Adrenal gland (tissue), 12 donors: ENCODE results near the gene ZNF282. TPM values are rescaled to one million over a fixed set of nuclear protein-coding genes. Genes with fewer than 3 reads are reported as not detected.
A peak's percentile ranks its signal among the peaks of the same experiment; 100 is the strongest.

Experiments
- DNase-seq, 7 donors: peaks; one replicate each; pipeline ENCODE4 v3.0.0-alpha.2; 2019 to 2020
- H3K27ac ChIP-seq, 5 donors: fragments of 200-600 bp; sonication (generic) in 4 of 5; 1 replicate in 3 of 5; 2 replicates in 2 of 5; pipeline versions ENCODE4 v1.5.1 to v1.8.0; 2016 to 2020; ENCODE audit warnings: mild to moderate bottlenecking in 1 of 5
- H3K27me3 ChIP-seq: fragments of 200-600 bp; 2 replicates; pipeline ENCODE4 v1.8.0; 2021
- H3K36me3 ChIP-seq, 2 donors: fragments of 200-600 bp; replicated peaks in 1 of 2; 1 replicate in 1 of 2; 2 replicates in 1 of 2; pipeline versions ENCODE4 v1.5.1 to v1.8.0; 2018 to 2022
- H3K4me1 ChIP-seq, 2 donors: fragments of 200-600 bp; replicated peaks in 1 of 2; 1 replicate in 1 of 2; 2 replicates in 1 of 2; pipeline versions ENCODE4 v1.5.1 to v1.8.0; 2018 to 2021
- H3K4me3 ChIP-seq, 4 donors: fragments of 200-600 bp; sonication (generic) in 3 of 4; one replicate each; pipeline ENCODE4 v1.5.1; 2016 to 2018
- H3K9me3 ChIP-seq, 3 donors: fragments of 200-600 bp; sonication (generic) in 1 of 3; replicated peaks in 1 of 3; 1 replicate in 2 of 3; 2 replicates in 1 of 3; pipeline versions ENCODE4 v1.5.1 to v1.8.0; 2016 to 2021
- POLR2A ChIP-seq, 2 donors: fragments of 450-650 bp; IDR thresholded peaks; one replicate each; pipeline ENCODE4 v1.6.1; 2017; ENCODE audit warnings: antibody characterized with exemption in 2 of 2, mild to moderate bottlenecking in 2 of 2, moderate library complexity in 1 of 2
- WGBS, 4 donors: extraction: QIAGEN DNeasy Blood & Tissue Kit in 2 of 4; methylation state at CpG; one replicate each; pipeline versions ENCODE4 v1.1.5 to v1.1.7; 2013 to 2017; 5-methylcytosine and 5-hydroxymethylcytosine counted together
- intact Hi-C, 2 donors: fragments of 100-400 bp; cut with DNase I; formaldehyde crosslinking; loops; one replicate each; pipeline versions ENCODE4 v1.14.1 to v1.15.0; 2022 to 2023
- polyA plus RNA-seq, 3 donors: library from polyadenylated mRNA; stranded (reverse); fragments of 200-250 nt in 2 of 3; fragments of 350-450 nt in 1 of 3; fragmentation: Illumina TruSeq in 1 of 3; extraction: RNeasy Lipid Tissue Mini Kit (QIAGEN cat#74804) in 1 of 3; gene quantifications; one replicate each; pipeline ENCODE4 v1.2.3, GENCODE V29; 2013 to 2014
- total RNA-seq, 9 donors: library from RNA; depleted of rRNA in 4 of 9; stranded (reverse); fragments of >200 nt in 4 of 9; fragments of 120-200 nt in 1 of 9; fragmentation: NEBNext Ultra II Directional in 1 of 9; extraction: Animal tissue kit (Norgen Biotek cat#: 25700) in 1 of 9; gene quantifications; one replicate each; pipeline versions ENCODE4 v1.1.0 to v1.2.4, GENCODE V29; 2013 to 2023
- TF ChIP-seq, protein P1 (sequence below), 6 experiments: fragments of 450-650 bp in 4 of 6; fragments of 200-600 bp in 2 of 6; sonication (generic) in 1 of 6; IDR thresholded peaks; 1 replicate in 5 of 6; 2 replicates in 1 of 6; pipeline versions ENCODE4 v1.5.1 to v1.8.0; 2016 to 2021; ENCODE audit warnings: antibody characterized with exemption in 6 of 6, mild to moderate bottlenecking in 2 of 6, moderate library complexity in 1 of 6
- donor health status: healthy with polysubstance abuse.
- donor health status: Bipolar disorder and iron deficiency.
- donor health status: DM: yes; HTN: yes; CAD: no.
- donor health status: DM: no; HTN: no; CAD: no.
- donor health status: DM: no; HTN: no; CAD: no.
- donor health status: DM: yes; HTN: yes; CAD: no.

Gene ZNF282
- total and polyA plus RNA-seq, 12 donors: 3.6 to 33.8 (median 16.0) TPM

DNA sequence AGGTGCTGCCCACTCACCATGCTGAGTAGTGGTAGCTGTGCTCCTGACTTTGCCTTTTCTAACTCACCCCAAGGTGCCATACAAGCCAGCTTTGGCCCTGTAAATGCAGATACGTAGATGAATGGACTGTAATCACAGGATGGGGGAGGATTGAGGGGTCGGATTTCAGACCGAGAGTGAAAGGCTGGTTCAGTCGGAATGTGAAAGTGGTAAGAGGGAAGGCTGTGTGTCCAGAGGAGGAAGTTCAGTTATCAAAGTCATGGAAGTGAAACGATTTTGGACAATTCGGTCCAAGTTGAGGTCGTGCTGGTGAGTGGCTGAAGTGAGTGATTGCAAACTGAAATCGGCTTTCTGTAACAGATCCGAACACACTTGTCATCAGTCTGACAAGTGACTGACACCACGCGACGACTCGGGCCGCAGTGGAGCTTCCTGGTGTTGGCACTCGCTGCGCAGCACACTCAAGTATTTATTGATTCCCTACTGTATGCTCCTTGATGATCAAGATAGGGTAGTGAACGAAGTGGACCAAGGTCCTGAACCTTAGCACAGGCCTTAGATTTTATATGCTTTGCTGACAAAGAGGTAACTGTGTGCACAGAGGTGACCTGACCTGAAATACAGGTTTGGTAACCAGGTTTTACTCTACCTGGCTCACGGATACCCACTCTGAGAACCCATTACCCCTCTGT, 10.5 kb downstream of the ZNF282 start:
- Histone ChIP-seq H3K27me3 (no peaks in the 10 kb centered on the region), H3K36me3 (peaks cover 0 to 73% of the 10 kb centered on the region in 2 donors), H3K4me3 (no peak overlapping the region), H3K27ac (no peak overlapping the region), H3K9me3 (no peaks in the 10 kb centered on the region), H3K4me1 (no peaks in the 10 kb centered on the region)
- TF ChIP-seq, protein P1, sequence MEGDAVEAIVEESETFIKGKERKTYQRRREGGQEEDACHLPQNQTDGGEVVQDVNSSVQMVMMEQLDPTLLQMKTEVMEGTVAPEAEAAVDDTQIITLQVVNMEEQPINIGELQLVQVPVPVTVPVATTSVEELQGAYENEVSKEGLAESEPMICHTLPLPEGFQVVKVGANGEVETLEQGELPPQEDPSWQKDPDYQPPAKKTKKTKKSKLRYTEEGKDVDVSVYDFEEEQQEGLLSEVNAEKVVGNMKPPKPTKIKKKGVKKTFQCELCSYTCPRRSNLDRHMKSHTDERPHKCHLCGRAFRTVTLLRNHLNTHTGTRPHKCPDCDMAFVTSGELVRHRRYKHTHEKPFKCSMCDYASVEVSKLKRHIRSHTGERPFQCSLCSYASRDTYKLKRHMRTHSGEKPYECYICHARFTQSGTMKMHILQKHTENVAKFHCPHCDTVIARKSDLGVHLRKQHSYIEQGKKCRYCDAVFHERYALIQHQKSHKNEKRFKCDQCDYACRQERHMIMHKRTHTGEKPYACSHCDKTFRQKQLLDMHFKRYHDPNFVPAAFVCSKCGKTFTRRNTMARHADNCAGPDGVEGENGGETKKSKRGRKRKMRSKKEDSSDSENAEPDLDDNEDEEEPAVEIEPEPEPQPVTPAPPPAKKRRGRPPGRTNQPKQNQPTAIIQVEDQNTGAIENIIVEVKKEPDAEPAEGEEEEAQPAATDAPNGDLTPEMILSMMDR (IDR thresholded peaks at IDR 0.05): no peak
- TF ChIP-seq POLR2A (IDR thresholded peaks at IDR 0.05): no peak
- 85 to 86% (median 85%) methylated on average over 18 of the region's 18 CpGs for WGBS, 4 donors
- intact Hi-C loops: no loop called here
- DNase-seq: no peak

DNA sequence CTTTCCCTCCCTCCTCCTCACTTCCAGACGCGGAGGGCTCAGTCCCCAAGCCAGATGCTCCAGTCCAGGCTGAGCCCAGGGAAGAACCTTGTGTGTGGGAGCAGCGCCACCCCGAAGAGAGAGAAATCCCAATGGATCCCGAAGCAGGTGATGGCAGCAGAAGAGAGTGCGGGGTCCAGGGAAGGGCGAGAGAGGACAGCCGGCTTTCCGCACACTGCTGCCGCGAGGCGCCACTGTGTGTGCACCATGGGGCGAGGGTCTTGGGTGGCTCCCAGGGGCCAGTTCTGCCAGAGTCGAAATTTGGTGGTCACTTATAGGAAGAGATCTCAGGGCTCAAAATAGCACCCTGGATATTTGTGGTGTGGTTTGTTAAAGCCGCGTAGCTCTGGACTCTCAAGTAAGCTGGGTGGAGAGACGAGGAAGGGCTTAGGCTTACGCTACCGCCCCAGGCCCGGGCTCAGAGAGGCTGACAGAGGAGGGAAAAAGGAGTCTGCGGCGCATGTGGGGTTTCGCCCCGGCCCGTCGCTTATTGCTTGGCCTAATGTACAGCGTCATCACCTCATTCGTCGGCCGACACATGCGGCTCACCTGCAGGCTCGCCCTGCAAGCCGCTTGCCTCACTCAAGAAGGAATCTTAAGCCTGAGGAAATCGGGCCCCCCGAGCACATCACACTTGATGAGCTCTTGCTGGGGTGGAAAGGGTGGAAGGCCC, 12.1 kb downstream of the ZNF282 start:
- Histone ChIP-seq H3K27me3 (no peaks in the 10 kb centered on the region), H3K4me3 (no peak overlapping the region), H3K36me3 (peaks cover 0 to 72% of the 10 kb centered on the region in 2 donors), H3K9me3 (no peaks in the 10 kb centered on the region), H3K27ac (no peak overlapping the region), H3K4me1 (no peaks in the 10 kb centered on the region)
- DNase-seq: no peak
- TF ChIP-seq, protein P1 (IDR thresholded peaks at IDR 0.05): no peak
- no peak for TF ChIP-seq POLR2A (IDR thresholded peaks at IDR 0.05)
- intact Hi-C loops: no loop called here
- whole genome bisulfite sequencing, 4 donors: 88 to 93% (median 90%) methylated on average over 27 to 35 of the region's 35 CpGs

DNA sequence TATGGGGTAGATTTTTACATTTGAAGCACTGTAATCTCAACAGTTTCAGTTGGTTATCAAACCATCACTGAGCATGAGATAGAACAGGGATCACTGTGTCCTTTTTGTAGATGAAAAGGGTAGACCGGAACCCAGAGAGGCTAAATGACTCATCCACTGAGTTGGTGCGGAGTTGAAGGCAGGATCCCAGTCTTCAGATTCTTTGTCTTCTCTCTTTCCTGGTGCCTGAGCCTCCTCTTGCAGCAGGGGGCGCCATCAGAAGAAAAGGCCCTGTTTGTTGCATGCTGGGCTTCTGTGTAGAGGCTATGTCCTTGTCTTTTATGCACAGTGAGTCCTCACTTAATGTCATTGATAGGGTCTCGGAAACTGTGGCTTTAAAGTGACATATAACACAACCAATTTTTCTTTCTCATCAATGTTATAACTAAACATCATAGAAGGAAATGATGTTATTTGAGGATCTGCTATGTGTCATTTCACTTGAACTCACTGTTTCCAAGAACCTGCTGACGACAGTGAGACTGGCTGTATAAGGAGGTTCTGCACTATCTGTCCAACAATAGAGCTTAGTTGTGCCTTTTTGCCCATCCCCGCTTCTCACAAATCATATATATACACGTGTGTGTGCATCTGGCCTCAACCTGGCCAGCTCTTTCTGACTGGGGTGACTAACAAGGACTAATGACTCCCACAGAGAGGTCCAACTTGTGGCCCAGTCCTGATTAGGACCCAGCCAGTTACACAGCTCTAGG, 14.3 kb downstream of the ZNF282 start:
- peak overlapping the region in 2 of 5 donors; percentile 12 to 15 for H3K27ac ChIP-seq
- no peaks in the 10 kb centered on the region for H3K4me1 ChIP-seq
- peaks cover 0 to 81% of the 10 kb centered on the region in 2 donors for H3K36me3 ChIP-seq
- 47 to 59% (median 53%) methylated on average over 7 of the region's 7 CpGs for WGBS, 4 donors
- H3K9me3 ChIP-seq: no peaks in the 10 kb centered on the region
- intact Hi-C loops: no loop called here
- DNase-seq: peak in 6 of 7 donors; percentile 42 to 77 (median 64)
- no peaks in the 10 kb centered on the region for H3K27me3 ChIP-seq
- TF ChIP-seq, protein P1 (IDR thresholded peaks at IDR 0.05): peak; percentile 30 to 56 (median 47)
- TF ChIP-seq POLR2A (IDR thresholded peaks at IDR 0.05): no peak
- H3K4me3 ChIP-seq: no peak overlapping the region

DNA sequence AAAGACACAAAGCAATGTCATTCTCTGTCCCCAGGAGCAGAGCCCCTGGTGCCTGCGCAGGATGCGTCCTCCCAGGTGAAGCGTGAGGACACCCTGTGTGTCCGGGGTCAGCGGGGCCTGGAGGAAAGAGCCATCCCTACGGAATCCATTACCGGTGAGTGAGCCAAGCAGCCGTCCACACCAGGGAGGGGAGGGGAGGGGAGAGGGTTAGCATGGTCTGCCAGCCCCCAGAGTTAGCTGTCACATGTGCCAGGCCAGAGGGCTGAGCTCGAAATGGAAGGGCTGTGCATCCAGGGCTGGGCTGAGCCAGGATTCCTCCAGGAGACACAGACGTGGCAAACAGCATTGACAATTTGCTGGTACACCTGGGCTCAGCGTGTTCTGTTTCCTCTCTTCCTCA, 15.2 kb downstream of the ZNF282 start:
- no peaks in the 10 kb centered on the region for H3K4me1 ChIP-seq
- no peak overlapping the region for H3K27ac ChIP-seq
- no peaks in the 10 kb centered on the region for H3K9me3 ChIP-seq
- H3K27me3 ChIP-seq: no peaks in the 10 kb centered on the region
- no peak for DNase-seq
- TF ChIP-seq POLR2A (IDR thresholded peaks at IDR 0.05): no peak
- TF ChIP-seq, protein P1 (IDR thresholded peaks at IDR 0.05): no peak
- peaks cover 0 to 90% of the 10 kb centered on the region in 2 donors for H3K36me3 ChIP-seq
- WGBS, 4 donors: 89 to 94% (median 90%) methylated on average over 7 to 11 of the region's 11 CpGs
- intact Hi-C loops: no loop called here
- H3K4me3 ChIP-seq: no peak overlapping the region
